ENCODE measurements around the gene LRP5.

LRP5 gene

DNA sequence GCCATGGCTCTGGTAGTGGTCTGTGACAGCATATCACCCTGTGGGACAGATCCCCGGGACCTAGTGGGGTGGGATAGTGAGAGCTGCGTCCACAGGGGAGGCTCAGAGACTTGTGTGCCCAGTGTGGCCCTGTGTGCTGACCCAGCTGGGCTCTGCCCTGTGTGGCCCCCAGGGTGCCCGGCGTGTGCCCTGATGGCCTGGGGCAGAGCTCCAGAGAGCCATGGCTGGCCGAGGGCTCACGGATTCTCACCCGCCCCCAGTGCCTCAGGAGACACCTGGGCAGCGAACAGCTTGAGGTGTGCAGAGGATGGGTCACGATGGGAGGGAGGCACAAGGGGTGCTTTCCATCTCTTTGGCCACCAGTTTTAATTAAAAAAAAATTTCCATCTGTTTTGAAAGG, 11.8 kb downstream of the LRP5 start:
- CTCF ChIA-PET, result no interaction called here
- peaks cover 5% of the 10 kb centered on the region for H3K36me3 Mint-ChIP-seq
- H3K27ac Mint-ChIP-seq, result no peak overlapping the region
- H3K4me1 Mint-ChIP-seq, result peaks cover 42% of the 10 kb centered on the region
- no peaks in the 10 kb centered on the region for H3K9me3 Mint-ChIP-seq
- DNase-seq, result no peak
- no peak overlapping the region for H3K4me3 Mint-ChIP-seq
- peaks cover 10% of the 10 kb centered on the region for H3K27me3 Mint-ChIP-seq

DNA sequence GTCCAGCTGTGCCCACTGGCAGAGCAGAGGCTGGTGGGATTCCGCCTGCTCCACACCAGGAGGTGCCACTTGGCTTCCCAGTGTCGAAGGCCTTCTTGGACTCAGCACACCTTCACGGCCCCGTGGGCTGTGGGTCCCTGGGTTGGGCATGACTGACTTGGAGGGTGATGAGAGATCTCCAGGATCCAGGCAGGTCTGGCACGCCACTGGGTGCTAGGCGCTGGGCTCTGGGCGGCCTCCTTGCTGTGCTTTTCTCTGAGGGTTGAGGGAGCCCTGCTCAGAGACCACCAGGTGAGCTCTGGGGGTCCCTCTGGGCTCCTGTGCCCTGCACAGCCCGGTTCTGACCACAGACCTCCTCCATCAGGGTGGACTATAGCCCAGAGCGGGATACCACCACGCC, 12.3 kb downstream of the LRP5 start:
- H3K9me3 Mint-ChIP-seq, result no peaks in the 10 kb centered on the region
- H3K36me3 Mint-ChIP-seq, result peaks cover 2% of the 10 kb centered on the region
- no peak for DNase-seq
- no peak overlapping the region for H3K4me3 Mint-ChIP-seq
- CTCF ChIA-PET, result no interaction called here
- H3K27me3 Mint-ChIP-seq, result peaks cover 14% of the 10 kb centered on the region
- no peak overlapping the region for H3K27ac Mint-ChIP-seq
- peaks cover 44% of the 10 kb centered on the region for H3K4me1 Mint-ChIP-seq

DNA sequence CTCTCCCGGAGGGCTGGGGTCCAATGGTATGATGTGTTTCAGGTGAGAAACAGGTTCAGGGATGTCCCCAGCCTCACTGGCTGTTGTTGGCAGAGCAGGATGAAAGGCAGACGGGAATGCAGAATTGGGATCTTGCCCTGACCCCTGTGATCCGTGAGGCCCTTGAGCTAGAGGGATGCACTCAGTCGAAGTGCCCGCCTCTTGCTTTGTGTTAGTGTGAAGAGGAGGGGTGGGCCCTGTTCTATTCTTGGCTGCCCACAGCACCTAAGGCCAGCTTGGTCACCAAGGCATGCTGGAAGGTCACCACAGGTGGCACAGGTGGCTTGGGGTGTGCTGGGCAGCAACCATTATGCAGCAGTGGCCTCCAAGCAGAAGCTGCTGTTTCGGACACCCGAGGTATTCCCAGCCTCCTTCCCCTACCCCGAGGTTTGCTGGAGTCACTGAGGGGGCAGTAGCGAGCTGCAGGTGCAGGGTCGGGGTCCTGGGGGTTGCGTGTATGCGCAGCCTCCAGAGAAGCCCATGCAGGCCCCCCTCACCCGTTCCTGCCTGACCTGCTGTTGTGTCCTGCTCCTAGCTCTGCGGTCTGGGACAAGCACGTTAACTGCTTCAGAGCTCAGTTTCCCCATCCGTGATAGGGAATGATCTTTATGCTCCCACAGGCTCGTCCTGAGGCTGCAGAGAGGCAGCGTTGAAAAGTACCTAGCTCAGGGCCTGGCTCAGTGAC, 13.0 kb downstream of the LRP5 start:
- CTCF ChIA-PET, result interaction anchor here (0.6 kb wide), 1 partner anchor 31 kb away, joined by 3 read pairs; no protein-coding TSS in a partner anchor
- Mint-ChIP-seq H3K36me3 (peaks cover 1% of the 10 kb centered on the region), H3K4me3 (no peak overlapping the region), H3K9me3 (no peaks in the 10 kb centered on the region), H3K4me1 (peaks cover 50% of the 10 kb centered on the region), H3K27ac (no peak overlapping the region), H3K27me3 (peaks cover 12% of the 10 kb centered on the region)
- DNase-seq, result no peak

DNA sequence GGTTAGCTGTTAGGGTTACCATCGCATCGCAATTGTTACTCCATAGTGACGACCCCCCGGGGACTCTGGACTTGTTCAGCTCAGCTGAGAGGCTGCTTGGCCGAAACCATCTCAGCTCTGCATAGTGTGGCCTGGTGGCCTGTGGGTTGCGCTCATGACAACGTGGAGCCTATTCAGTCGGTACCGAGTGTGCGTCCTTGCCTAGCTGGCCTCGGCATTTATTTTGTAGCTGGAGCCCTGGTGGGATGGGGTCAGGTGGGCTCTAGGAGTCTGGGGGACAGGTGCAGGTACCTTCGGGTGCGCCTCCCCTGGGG, 13.5 kb downstream of the LRP5 start:
- peaks cover 55% of the 10 kb centered on the region for H3K4me1 Mint-ChIP-seq
- CTCF ChIA-PET, result interaction anchor here (0.6 kb wide), 1 partner anchor 32 kb away, joined by 3 read pairs; no protein-coding TSS in a partner anchor
- H3K4me3 Mint-ChIP-seq, result no peak overlapping the region
- no peak overlapping the region for H3K27ac Mint-ChIP-seq
- H3K9me3 Mint-ChIP-seq, result no peaks in the 10 kb centered on the region
- H3K27me3 Mint-ChIP-seq, result peaks cover 10% of the 10 kb centered on the region
- no peak for DNase-seq
- peaks cover 1% of the 10 kb centered on the region for H3K36me3 Mint-ChIP-seq

DNA sequence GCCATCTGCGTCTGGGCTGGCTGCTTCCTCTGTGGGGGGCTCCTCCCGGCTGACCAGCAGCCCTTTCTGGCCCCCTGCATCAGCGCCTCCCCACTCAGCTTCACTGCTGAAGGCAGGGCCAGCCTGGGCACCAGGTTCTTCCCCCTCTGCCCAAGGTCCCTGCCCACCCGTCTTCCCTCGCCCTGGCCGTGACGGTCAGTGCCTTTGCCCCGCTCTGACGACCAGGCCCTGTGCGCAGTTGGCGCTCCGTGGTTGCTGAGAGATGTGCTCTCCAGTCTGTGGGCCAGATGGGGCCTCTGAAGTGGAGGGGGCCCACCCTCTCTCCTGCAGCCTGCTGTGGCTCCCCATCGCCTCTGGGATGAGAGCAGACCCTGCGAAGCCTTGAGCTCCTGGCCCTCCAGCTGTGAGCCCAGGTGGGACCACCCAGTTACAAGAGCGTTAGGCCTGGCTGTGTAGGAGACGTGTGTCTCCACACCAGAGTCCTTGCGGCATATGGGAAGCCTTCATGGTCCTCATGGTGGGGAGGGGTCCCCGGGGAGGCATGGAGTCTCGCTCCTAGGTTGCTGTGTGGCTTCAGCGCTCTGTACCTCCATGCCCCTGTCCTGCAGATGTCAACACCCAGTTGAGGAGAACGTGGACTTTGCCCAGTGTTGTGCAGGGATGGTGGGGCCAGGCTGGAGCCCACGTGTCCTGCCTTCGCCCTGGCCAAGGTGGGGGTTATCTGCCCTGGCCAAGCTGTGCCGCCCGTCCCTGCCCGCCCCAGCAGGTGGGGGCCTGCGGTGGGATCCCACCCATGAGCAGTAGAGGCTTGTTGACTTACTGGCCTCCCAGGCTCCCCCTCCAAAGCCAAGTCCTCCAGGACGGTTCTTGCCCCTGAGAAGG, 14.2 kb downstream of the LRP5 start:
- Mint-ChIP-seq H3K9me3 (no peaks in the 10 kb centered on the region), H3K27ac (no peak overlapping the region), H3K4me1 (peaks cover 57% of the 10 kb centered on the region), H3K4me3 (no peak overlapping the region), H3K36me3 (peaks cover 1% of the 10 kb centered on the region), H3K27me3 (peaks cover 10% of the 10 kb centered on the region)
- CTCF ChIA-PET, result no interaction called here
- no peak for DNase-seq

DNA sequence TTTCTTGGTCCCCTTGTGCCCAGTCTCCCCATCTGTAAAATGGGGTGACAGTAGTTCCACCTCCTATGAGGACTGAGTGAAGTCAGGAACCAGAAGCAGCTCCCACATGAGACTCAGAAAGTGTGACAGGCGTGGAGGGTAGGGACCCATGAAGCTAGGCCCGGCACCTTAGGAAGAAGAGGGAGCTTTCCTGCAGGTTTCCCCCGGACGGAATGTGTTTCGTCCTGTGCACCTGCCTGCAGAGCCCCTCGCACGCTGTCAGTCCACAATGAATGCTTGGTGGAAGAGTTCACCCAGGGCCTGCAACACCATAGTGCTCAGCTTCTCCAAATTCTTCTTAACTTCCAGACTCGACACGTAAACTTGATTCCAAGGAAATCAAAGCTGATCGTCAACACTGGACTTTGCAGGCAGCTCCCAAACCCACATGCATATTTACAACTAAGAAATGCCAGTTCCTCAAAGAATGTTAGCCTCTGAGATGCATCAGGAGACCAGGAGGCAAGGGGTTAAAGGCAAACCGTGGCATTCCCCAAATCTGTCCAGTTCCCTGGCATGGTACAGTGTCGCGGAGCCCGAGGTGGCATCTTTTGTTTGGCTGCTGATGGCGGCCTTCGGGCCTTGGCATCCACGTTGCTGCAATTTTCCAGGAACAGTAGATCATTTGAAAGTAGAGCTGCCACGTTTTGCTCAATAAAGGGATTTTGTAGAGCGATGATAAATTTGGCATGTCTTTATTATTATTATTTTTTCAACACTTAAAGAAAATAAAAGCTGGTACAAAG, 15.4 kb downstream of the LRP5 start:
- H3K36me3 Mint-ChIP-seq, result peaks cover 1% of the 10 kb centered on the region
- H3K4me3 Mint-ChIP-seq, result peak overlapping the region; percentile 16
- H3K27ac Mint-ChIP-seq, result peak overlapping the region; percentile 20
- CTCF ChIA-PET, result interaction anchor here (0.9 to 1.3 kb wide), 2 partner anchors 12 to 30 kb away, joined by 4 to 6 read pairs; no protein-coding TSS in a partner anchor
- no peaks in the 10 kb centered on the region for H3K9me3 Mint-ChIP-seq
- no peak for DNase-seq
- peaks cover 10% of the 10 kb centered on the region for H3K27me3 Mint-ChIP-seq
- peaks cover 63% of the 10 kb centered on the region for H3K4me1 Mint-ChIP-seq

DNA sequence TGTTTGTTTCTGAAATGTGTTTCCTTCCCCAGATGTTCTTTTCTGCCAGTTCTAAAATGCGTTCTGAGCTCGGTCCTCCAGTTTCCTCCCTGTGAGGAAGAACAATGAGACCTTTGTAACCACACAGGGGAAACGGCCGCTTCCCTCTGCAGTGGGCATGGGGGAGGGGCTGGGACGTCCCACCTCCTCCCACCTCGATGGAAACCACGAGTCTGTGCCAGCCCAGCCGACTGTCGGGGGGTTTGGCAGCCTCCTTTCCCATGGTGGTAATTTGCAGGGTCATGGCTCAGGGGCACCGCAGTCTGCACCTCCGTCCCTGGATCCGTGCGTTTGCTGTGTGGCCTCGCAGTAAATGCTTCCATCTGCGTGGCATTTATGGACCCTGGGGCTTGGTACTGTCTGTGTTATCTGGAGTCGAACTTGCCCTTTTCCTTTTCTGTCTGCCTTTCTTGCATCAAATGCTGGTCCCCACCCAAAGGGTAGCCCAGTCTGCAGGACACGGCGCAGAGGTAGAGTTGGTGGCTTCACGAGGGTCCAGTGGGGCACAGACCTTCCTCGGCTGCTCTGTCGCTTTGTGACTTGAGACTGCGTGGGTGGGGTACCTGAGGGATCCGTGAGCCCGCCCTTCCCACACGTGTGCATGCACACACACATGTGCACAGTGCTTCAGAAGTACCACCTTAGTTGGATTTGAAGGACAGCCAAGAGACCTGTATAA, 16.1 kb downstream of the LRP5 start:
- Mint-ChIP-seq H3K4me3 (peak overlapping the region; percentile 14), H3K27me3 (peaks cover 10% of the 10 kb centered on the region), H3K9me3 (no peaks in the 10 kb centered on the region), H3K36me3 (peaks cover 1% of the 10 kb centered on the region), H3K27ac (no peak overlapping the region), H3K4me1 (peaks cover 70% of the 10 kb centered on the region)
- peak; percentile 55 for DNase-seq
- CTCF ChIA-PET, result interaction anchor here (0.9 to 1.3 kb wide), 2 partner anchors 13 to 31 kb away, joined by 4 to 6 read pairs; no protein-coding TSS in a partner anchor

DNA sequence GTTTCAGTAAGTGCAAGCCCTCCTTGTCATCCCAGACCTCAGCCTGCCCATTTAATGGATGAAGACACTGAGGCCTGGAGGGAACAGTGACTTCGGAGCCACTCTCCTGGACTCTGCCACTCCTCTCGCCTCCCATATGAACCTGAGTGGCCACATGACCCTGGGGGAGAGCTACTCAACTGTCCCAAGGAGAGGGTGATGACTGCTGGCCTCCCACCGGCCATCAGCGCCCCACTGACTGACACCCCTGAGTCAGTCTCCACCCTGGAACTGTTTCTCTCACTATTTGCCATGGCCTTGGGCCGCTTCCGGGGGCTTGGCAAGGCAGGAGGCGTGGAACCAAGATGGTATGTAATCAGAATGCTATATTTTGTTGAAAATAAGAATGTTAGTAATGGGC, 17.1 kb downstream of the LRP5 start:
- Mint-ChIP-seq H3K4me3 (no peak overlapping the region), H3K27me3 (peaks cover 10% of the 10 kb centered on the region), H3K9me3 (no peaks in the 10 kb centered on the region), H3K36me3 (peaks cover 6% of the 10 kb centered on the region), H3K4me1 (peaks cover 80% of the 10 kb centered on the region), H3K27ac (peak overlapping the region; percentile 26)
- DNase-seq, result no peak
- CTCF ChIA-PET, result no interaction called here

DNA sequence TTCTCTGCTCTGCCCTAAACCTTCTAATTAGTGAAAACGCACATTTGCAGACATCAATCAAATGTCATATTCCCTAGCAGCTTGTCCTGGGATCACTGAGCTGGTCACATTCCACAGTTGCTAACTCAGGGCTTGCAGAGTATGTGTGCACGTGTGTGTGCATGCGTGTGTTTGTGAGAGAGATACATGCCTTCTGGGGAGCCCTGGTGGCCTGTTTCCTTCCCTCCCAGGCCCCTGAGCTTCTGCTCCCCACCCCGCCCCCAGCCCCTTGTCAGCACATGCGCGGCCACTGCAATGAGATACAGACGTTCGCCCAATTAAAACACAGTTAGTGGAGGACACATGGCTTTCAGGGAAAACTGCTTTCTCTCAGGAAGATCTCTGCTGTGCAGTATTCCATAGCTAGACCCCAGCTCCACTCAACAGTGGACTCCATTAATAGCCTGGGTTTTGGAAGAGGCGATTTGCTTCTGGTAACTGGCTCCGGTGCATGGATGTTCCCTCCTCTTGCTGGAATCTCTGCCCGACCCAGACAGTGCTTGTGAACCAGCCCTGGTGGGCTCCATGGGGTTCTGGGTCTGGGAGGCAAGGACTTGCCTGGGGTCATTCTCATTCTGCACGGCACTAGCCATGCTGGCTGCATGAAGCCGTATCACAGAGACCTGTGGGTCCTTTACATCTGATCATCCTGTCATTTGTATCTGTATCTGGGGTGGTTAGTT, 17.7 kb downstream of the LRP5 start:
- DNase-seq, result no peak
- H3K9me3 Mint-ChIP-seq, result no peaks in the 10 kb centered on the region
- peaks cover 10% of the 10 kb centered on the region for H3K27me3 Mint-ChIP-seq
- peak overlapping the region; percentile 84 for H3K27ac Mint-ChIP-seq
- peak overlapping the region; percentile 31 for H3K4me3 Mint-ChIP-seq
- CTCF ChIA-PET, result no interaction called here
- peaks cover 83% of the 10 kb centered on the region for H3K4me1 Mint-ChIP-seq
- peaks cover 6% of the 10 kb centered on the region for H3K36me3 Mint-ChIP-seq

DNA sequence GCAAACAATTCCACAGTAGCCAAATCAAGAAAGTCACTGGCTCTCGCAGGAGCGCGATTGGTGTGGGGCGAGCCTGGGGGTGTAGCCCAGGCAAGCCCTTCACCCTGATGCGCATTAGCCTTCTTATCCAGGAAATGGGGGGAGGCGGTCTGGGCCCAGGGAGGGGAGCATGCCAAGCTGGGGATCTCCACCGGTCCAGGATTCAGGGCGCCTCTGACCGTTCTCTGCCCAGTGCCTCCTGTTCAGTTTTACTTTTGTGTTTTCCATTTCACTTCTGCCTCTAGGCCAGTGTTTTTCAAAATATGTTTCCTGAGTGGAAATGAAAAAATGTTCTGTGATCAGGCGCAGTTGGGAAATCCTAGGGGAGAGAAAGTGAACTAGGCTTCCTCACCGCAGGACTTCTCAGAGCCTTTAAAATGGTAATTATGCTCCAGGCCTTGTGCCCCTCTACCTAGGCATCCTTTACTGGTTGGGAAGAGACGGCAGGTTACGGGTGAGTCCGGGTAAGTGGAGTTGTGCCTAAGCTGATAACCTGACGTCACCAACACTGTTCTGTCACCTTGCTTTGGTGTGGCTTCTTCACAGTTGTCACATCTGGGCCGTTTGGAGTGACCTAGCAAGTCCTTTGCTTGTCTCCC, 18.4 kb downstream of the LRP5 start:
- Mint-ChIP-seq H3K4me1 (peaks cover 88% of the 10 kb centered on the region), H3K4me3 (peak overlapping the region; percentile 31), H3K27ac (peak overlapping the region; percentile 84), H3K36me3 (peaks cover 10% of the 10 kb centered on the region), H3K27me3 (peaks cover 10% of the 10 kb centered on the region), H3K9me3 (no peaks in the 10 kb centered on the region)
- DNase-seq, result no peak
- CTCF ChIA-PET, result interaction anchor here (1.0 to 1.5 kb wide), 2 partner anchors 17 to 21 kb away, joined by 3 read pairs; no protein-coding TSS in a partner anchor

DNA sequence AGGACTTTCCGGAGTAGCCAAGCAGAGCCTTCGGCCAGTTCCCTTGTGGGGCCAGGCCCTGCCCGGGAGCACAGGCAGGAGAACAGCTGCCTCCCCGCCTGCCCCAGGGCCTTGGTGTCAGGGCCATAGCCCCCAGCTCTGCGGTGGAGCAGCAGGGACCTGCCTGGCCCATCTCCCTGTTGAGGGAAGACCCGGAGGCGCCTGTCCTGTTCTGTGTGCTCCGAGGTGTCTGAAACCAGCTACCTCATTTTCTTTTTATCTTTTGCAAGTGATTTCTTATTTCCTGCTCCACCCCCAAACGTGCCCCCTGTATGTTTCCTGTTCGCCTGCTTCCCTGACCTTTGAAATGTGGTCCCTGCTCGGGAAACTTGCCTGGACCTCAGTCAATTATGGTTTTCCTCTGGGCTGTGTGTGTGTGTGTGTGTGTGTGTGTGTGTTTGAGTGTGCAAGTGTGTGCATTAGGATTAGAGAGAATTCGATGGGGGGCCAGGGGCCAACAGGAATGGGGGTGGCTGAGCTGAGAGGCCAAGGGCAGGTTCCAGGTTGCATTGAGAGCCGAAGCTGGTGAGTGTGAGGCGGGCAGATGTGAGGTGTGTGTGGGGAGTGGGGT, 19.1 kb downstream of the LRP5 start:
- peaks cover 12% of the 10 kb centered on the region for H3K36me3 Mint-ChIP-seq
- peak; percentile 55 for DNase-seq
- peaks cover 91% of the 10 kb centered on the region for H3K4me1 Mint-ChIP-seq

DNA sequence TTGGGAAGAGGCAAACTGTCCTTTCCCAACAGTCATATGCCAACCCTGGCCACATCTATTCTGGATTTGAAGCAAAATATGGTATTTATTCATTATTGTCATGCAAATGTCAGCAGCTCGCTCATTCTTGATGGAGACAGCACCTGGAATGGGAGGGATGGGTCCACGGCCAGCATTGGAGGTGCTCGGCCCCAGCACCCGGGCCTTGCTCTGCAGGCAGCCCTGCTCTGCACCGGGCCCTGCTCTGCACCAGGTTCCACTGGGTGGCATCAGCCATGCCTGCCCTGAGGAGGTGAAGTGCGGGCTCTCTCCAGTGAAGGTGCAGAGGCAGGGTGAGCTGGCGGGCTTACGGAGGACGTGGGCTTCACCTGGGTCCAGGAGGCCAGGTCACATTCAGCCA, 19.8 kb downstream of the LRP5 start:
- Mint-ChIP-seq H3K27ac (peak overlapping the region; percentile 84), H3K4me3 (no peak overlapping the region), H3K27me3 (peaks cover 10% of the 10 kb centered on the region), H3K9me3 (no peaks in the 10 kb centered on the region), H3K4me1 (peaks cover 94% of the 10 kb centered on the region), H3K36me3 (peaks cover 12% of the 10 kb centered on the region)
- no peak for DNase-seq
- CTCF ChIA-PET, result interaction anchor here (1.3 to 1.7 kb wide), 4 partner anchors 9 to 50 kb away, joined by 3 to 4 read pairs (median 4); no protein-coding TSS in a partner anchor

More for the DNA sequence above, 19.1 kb downstream of the LRP5 start:
- Mint-ChIP-seq H3K9me3 (no peaks in the 10 kb centered on the region), H3K27ac (peak overlapping the region; percentile 84), H3K27me3 (peaks cover 10% of the 10 kb centered on the region), H3K4me3 (peak overlapping the region; percentile 31)
- CTCF ChIA-PET, result interaction anchor here (0.7 to 1.5 kb wide), 4 partner anchors 17 to 123 kb away, joined by 3 to 4 read pairs (median 3); no protein-coding TSS in a partner anchor
